ENCODE results near the gene TMEM52.

TMEM52 gene

DNA sequence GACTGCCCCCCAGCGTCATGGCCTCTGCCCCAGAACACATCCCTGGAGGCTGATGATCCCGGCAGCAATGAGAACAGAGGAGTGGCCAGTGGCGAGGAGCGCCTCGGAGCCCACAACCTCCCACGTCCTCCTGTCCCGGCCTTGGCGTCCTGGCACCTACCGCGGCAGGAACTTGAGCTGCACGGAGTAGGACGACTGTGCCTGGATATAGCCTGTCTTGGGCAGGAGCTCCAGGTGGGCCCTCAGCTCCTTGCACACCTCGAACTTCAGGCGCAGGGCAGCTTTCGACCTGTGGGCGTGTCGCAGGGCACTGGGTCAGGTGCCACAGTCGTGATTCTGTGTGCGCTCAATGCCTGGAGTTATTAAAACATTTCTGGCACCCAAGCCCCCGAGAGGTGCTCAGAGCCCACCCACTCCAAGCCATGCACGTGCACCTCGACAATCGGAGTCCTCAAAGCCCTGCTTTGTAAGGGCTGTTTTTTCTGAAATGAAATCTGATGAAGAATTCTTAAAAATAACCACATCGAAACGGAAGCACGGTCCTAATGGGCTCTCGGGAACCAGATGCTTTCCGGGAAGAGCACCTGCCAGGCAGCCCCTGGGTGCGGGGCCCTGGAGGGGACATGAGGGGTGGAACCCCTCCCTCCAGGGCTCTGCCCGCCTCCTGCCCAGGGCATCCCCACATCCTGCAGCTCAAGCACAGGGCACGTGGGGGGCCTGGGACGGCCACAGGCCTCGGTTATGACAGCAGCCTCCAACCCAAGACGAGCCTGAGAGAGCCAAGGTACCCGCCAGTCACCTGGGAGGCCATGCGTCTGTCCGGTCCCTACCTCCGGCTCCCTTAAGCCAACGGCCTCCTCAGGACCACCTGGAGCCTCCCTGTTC lies 23.0 kb upstream of the TMEM52 start:
- ATAC-seq (ENCODE audit: insufficient read depth, low read depth), result no peak
- Histone ChIP-seq H3K4me2 (ENCODE audit: insufficient read depth, low read length) (no peak overlapping the region), H3K4me3 (ENCODE audit: low read depth in 1 of 2, low read length in 2 of 2) (no peak overlapping the region), H3K79me2 (ENCODE audit: insufficient read depth, low read length) (no peaks in the 10 kb centered on the region), H3K9me3 (ENCODE audit: insufficient read depth, low read length, severe bottlenecking) (no peaks in the 10 kb centered on the region), H4K20me1 (ENCODE audit: insufficient read depth, low read length) (no peaks in the 10 kb centered on the region; the same call in 1 of the 2 replicates), H3K27me3 (ENCODE audit: insufficient read depth, low read length, poor library complexity) (no peaks in the 10 kb centered on the region), H3K27ac (ENCODE audit: low read length) (no peak overlapping the region), H2AFZ (ENCODE audit: low read depth, low read length) (no peak overlapping the region), H3K9ac (ENCODE audit: low read depth, low read length) (no peak overlapping the region), H3K36me3 (ENCODE audit: insufficient read depth, low read length) (no peaks in the 10 kb centered on the region), H3K4me1 (ENCODE audit: insufficient read depth, low read length) (peaks cover 8% of the 10 kb centered on the region)
- DNase-seq, result no peak
- TF ChIP-seq, protein P1, sequence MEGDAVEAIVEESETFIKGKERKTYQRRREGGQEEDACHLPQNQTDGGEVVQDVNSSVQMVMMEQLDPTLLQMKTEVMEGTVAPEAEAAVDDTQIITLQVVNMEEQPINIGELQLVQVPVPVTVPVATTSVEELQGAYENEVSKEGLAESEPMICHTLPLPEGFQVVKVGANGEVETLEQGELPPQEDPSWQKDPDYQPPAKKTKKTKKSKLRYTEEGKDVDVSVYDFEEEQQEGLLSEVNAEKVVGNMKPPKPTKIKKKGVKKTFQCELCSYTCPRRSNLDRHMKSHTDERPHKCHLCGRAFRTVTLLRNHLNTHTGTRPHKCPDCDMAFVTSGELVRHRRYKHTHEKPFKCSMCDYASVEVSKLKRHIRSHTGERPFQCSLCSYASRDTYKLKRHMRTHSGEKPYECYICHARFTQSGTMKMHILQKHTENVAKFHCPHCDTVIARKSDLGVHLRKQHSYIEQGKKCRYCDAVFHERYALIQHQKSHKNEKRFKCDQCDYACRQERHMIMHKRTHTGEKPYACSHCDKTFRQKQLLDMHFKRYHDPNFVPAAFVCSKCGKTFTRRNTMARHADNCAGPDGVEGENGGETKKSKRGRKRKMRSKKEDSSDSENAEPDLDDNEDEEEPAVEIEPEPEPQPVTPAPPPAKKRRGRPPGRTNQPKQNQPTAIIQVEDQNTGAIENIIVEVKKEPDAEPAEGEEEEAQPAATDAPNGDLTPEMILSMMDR (IDR thresholded peaks at IDR 0.05; ENCODE audit: borderline replicate concordance, extremely low read depth, low read length, poor library complexity, severe bottlenecking), result no peak
- TF ChIP-seq EZH2 (IDR thresholded peaks at IDR 0.05; ENCODE audit: borderline replicate concordance, low read depth, low read length, severe bottlenecking), result no peak

DNA sequence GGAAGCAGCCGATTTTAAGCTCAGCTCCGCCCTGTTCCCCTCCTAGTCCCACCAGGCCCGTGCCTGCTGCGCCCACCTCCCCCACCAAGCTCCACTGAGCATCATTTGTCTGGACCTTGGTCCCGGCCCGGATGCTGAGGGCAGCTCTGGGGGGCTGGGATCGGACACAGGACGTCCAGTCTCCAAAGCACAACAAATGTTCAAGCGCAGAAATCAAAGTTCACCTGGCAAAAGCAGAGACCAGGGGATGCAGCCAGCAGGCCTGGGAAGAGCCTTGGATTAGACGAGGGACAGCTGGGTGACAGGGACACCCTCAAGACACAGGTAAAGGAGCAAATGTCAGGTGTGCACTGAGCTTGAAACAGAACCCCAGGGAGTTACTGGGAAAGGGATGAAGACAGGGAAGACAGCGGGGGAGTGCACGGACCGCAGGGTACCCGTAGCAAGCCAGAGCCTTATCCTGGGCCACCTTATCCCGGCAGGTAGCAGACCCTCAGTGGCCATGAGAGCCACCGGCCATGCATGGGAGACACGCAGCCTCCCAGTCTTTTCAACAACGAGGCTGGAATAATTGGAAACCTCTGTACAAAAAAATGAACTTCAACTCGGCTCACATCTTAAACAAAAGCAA lies 22.2 kb upstream of the TMEM52 start:
- H3K27ac ChIP-seq (ENCODE audit: low read length), result no peak overlapping the region
- H2AFZ ChIP-seq (ENCODE audit: low read depth, low read length), result no peak overlapping the region
- no peak overlapping the region for H3K4me2 ChIP-seq (ENCODE audit: insufficient read depth, low read length)
- H3K27me3 ChIP-seq (ENCODE audit: insufficient read depth, low read length, poor library complexity), result no peaks in the 10 kb centered on the region
- H3K79me2 ChIP-seq (ENCODE audit: insufficient read depth, low read length), result no peaks in the 10 kb centered on the region
- H3K4me1 ChIP-seq (ENCODE audit: insufficient read depth, low read length), result peaks cover 8% of the 10 kb centered on the region
- no peaks in the 10 kb centered on the region for H3K36me3 ChIP-seq (ENCODE audit: insufficient read depth, low read length)
- no peak for TF ChIP-seq EZH2 (IDR thresholded peaks at IDR 0.05; ENCODE audit: borderline replicate concordance, low read depth, low read length, severe bottlenecking)
- TF ChIP-seq, protein P1 (IDR thresholded peaks at IDR 0.05; ENCODE audit: borderline replicate concordance, extremely low read depth, low read length, poor library complexity, severe bottlenecking), result no peak
- no peak for DNase-seq
- no peaks in the 10 kb centered on the region for H3K9me3 ChIP-seq (ENCODE audit: insufficient read depth, low read length, severe bottlenecking)
- no peaks in the 10 kb centered on the region; the same call in 1 of the 2 replicates for H4K20me1 ChIP-seq (ENCODE audit: insufficient read depth, low read length)
- no peak overlapping the region for H3K9ac ChIP-seq (ENCODE audit: low read depth, low read length)
- H3K4me3 ChIP-seq (ENCODE audit: low read depth in 1 of 2, low read length in 2 of 2), result no peak overlapping the region
- no peak for ATAC-seq (ENCODE audit: insufficient read depth, low read depth)

DNA sequence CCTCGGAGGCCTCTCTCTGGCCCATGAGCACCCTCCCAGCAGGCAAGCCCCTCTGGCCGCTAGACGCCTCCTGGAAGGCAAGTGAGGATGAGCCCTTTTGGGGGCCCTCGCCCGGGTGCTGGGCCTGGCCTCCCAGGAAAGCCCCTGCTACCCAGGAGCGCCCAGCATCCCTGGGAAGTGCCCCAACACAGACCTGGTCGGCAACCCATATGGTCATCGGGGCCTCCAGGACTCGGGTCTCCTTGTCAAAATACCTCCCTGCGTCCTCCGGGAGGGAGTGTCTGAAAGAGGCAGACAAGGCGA lies 21.0 kb upstream of the TMEM52 start:
- no peaks in the 10 kb centered on the region for H3K79me2 ChIP-seq (ENCODE audit: insufficient read depth, low read length)
- H3K27ac ChIP-seq (ENCODE audit: low read length), result no peak overlapping the region
- H3K4me1 ChIP-seq (ENCODE audit: insufficient read depth, low read length), result peaks cover 8% of the 10 kb centered on the region
- no peak overlapping the region for H2AFZ ChIP-seq (ENCODE audit: low read depth, low read length)
- H3K4me2 ChIP-seq (ENCODE audit: insufficient read depth, low read length), result no peak overlapping the region
- no peak overlapping the region for H3K9ac ChIP-seq (ENCODE audit: low read depth, low read length)
- no peak for TF ChIP-seq EZH2 (IDR thresholded peaks at IDR 0.05; ENCODE audit: borderline replicate concordance, low read depth, low read length, severe bottlenecking)
- TF ChIP-seq, protein P1 (IDR thresholded peaks at IDR 0.05; ENCODE audit: borderline replicate concordance, extremely low read depth, low read length, poor library complexity, severe bottlenecking), result no peak
- no peaks in the 10 kb centered on the region for H3K9me3 ChIP-seq (ENCODE audit: insufficient read depth, low read length, severe bottlenecking)
- H3K4me3 ChIP-seq (ENCODE audit: low read depth in 1 of 2, low read length in 2 of 2), result no peak overlapping the region
- H4K20me1 ChIP-seq (ENCODE audit: insufficient read depth, low read length), result no peaks in the 10 kb centered on the region; the same call in 1 of the 2 replicates
- DNase-seq, result no peak
- ATAC-seq (ENCODE audit: insufficient read depth, low read depth), result no peak
- no peaks in the 10 kb centered on the region for H3K36me3 ChIP-seq (ENCODE audit: insufficient read depth, low read length)
- H3K27me3 ChIP-seq (ENCODE audit: insufficient read depth, low read length, poor library complexity), result no peaks in the 10 kb centered on the region

All from DND-41 (cell line).